ENCODE data around the gene PSMB8. TPM values are rescaled to one million over a fixed set of nuclear protein-coding genes. Genes with fewer than 3 reads are reported as not detected.

Gene PSMB8
- polyA plus RNA-seq, 1 experiment: 62.0 TPM

DNA sequence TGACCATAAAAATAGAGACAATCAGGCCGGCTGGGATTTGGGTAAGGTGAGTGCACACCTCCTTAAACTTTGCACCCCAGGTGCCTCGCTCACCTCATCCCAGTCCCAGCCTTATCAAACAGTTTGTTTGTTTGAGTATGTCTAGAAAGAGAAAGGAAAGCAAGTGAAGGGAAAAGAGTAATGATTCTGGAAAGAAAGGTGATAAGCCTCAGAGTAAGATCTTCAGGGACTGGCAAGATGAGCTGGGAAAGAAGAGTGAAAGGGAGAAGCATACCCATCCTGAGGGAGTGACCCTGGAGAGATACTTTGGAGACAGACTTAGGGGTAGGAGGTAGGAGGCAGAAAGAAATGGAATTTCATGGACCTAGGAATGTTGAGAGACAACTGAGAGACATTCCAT lies 7.0 kb downstream of the PSMB8 start:
- CTCF ChIA-PET: interaction anchor here (3.8 to 6.8 kb wide), 2 partner anchors 18 to 33 kb away, joined by 99 to 271 read pairs; partner anchors contain the start of genes PSMB9 and TAP1

DNA sequence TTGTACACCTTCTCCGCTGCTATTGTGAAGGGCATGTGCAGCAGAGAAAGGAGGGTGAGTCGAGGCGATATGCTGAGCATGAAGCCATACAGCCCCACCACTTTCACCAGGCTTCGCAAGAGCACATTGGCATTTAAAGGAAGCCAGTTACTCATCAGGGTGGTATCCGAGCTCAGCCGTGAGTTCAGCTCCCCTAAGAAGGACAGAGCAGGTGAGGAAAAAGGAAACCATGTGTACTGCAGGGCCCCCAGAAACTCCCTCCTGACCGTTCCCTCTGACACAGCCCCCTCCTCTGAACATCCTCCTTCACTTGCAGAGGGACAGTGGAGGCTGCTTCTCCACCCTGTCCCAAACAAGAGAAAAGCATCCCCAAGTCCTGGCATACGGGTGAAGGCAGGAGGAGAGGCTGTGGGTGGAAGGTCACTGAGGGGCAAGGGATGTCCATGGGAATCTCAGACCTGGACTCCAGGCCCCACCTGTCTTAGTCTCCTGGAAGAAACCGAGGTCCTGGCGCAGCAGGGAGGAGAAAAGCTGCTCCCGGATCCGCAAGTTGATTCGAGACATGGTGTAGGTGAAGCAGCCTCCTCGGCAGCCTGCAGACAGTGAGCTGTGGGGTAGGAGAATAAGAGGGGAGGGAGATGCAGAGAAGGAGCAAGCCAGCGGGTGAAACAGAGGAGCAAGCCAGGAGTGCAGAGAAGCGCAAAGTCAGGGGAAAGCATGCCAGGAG lies 8.5 kb downstream of the PSMB8 start:
- Histone ChIP-seq H3K4me3 (ENCODE audit: low read depth, low read length) (no peak overlapping the region), H3K9me3 (ENCODE audit: control insufficient read depth, insufficient read depth, low read length) (no peaks in the 10 kb centered on the region; the same call in 1 of the 2 replicates), H3K27me3 (ENCODE audit: control insufficient read depth, insufficient read depth, low read length) (no peaks in the 10 kb centered on the region), H3K27ac (ENCODE audit: low read depth, low read length) (no peak overlapping the region)
- ChIA-PET CTCF (interaction anchor here (0.6 kb wide), 1 partner anchor 24 kb away, joined by 3 read pairs; no protein-coding TSS in a partner anchor), POLR2A (no interaction called here)
- DNase-seq (ENCODE audit: low read depth, low spot score): no peak
- TF ChIP-seq, protein P1, sequence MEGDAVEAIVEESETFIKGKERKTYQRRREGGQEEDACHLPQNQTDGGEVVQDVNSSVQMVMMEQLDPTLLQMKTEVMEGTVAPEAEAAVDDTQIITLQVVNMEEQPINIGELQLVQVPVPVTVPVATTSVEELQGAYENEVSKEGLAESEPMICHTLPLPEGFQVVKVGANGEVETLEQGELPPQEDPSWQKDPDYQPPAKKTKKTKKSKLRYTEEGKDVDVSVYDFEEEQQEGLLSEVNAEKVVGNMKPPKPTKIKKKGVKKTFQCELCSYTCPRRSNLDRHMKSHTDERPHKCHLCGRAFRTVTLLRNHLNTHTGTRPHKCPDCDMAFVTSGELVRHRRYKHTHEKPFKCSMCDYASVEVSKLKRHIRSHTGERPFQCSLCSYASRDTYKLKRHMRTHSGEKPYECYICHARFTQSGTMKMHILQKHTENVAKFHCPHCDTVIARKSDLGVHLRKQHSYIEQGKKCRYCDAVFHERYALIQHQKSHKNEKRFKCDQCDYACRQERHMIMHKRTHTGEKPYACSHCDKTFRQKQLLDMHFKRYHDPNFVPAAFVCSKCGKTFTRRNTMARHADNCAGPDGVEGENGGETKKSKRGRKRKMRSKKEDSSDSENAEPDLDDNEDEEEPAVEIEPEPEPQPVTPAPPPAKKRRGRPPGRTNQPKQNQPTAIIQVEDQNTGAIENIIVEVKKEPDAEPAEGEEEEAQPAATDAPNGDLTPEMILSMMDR (IDR thresholded peaks at IDR 0.05; ENCODE audit: low read depth, low read length): no peak

More for the DNA sequence above, 7.0 kb downstream of the PSMB8 start:
- no peaks in the 10 kb centered on the region; the same call in 1 of the 2 replicates for H3K9me3 ChIP-seq (ENCODE audit: control insufficient read depth, insufficient read depth, low read length)
- no peak for DNase-seq (ENCODE audit: low read depth, low spot score)
- H3K27me3 ChIP-seq (ENCODE audit: control insufficient read depth, insufficient read depth, low read length): no peaks in the 10 kb centered on the region
- TF ChIP-seq, protein P1 (IDR thresholded peaks at IDR 0.05; ENCODE audit: low read depth, low read length): no peak
- H3K27ac ChIP-seq (ENCODE audit: low read depth, low read length): no peak overlapping the region
- POLR2A ChIA-PET: no interaction called here
- no peak overlapping the region for H3K4me3 ChIP-seq (ENCODE audit: low read depth, low read length)

DNA sequence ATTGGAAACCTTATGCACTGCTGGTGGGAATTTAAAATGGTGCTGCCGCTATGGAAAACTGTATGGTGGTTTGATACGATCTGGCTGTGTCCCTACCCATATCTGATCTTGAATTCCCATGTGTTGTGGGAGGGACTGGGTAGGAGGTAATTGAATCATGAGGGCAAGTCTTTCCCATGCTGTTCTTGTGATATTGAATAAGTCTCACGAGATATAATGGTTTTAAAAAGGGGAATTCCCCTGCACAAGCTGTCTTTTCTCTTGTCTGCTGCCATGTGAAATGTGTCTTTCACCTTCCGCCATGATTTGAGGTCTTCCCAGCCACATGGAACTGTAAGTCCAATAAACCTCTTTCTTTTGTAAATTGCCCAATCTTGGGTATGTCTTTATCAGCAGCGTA lies 10.2 kb downstream of the PSMB8 start:
- ChIA-PET POLR2A (no interaction called here), CTCF (interaction anchor here (1.9 kb wide), 1 partner anchor 34 kb away, joined by 8 read pairs; no protein-coding TSS in a partner anchor)
- H3K27me3 ChIP-seq (ENCODE audit: control insufficient read depth, insufficient read depth, low read length): no peaks in the 10 kb centered on the region
- H3K9me3 ChIP-seq (ENCODE audit: control insufficient read depth, insufficient read depth, low read length): no peaks in the 10 kb centered on the region; the same call in 1 of the 2 replicates
- H3K27ac ChIP-seq (ENCODE audit: low read depth, low read length): no peak overlapping the region
- no peak for DNase-seq (ENCODE audit: low read depth, low spot score)
- TF ChIP-seq, protein P1 (IDR thresholded peaks at IDR 0.05; ENCODE audit: low read depth, low read length): no peak
- H3K4me3 ChIP-seq (ENCODE audit: low read depth, low read length): no peak overlapping the region

DNA sequence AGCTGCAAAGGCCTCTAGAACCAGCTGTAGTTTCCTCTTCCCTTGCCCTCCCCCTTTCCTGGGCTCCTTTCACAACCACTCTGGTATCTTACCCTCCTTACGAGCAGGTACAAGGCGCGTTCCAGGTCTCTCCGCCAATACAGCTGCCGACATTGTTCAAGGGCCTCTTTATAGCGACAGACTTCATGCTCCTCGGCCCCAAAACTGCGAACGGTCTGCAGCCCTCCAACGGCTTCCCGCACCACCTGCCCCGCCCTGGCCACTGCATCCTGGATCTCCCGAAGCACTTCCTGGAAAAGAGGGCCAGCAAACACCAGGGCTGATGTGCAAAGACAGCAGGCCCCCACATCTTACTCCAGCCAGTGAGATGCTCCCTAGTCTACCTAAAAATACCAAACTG lies 11.3 kb downstream of the PSMB8 start:
- Histone ChIP-seq H3K27me3 (ENCODE audit: control insufficient read depth, insufficient read depth, low read length) (no peaks in the 10 kb centered on the region), H3K9me3 (ENCODE audit: control insufficient read depth, insufficient read depth, low read length) (no peaks in the 10 kb centered on the region), H3K4me3 (ENCODE audit: low read depth, low read length) (no peak overlapping the region), H3K27ac (ENCODE audit: low read depth, low read length) (no peak overlapping the region)
- CTCF ChIA-PET: interaction anchor here (0.7 to 1.9 kb wide), 2 partner anchors 21 to 35 kb away, joined by 3 to 8 read pairs; partner anchors contain the start of gene TAP1
- TF ChIP-seq, protein P1 (IDR thresholded peaks at IDR 0.05; ENCODE audit: low read depth, low read length): no peak
- POLR2A ChIA-PET: no interaction called here
- DNase-seq (ENCODE audit: low read depth, low spot score): no peak

DNA sequence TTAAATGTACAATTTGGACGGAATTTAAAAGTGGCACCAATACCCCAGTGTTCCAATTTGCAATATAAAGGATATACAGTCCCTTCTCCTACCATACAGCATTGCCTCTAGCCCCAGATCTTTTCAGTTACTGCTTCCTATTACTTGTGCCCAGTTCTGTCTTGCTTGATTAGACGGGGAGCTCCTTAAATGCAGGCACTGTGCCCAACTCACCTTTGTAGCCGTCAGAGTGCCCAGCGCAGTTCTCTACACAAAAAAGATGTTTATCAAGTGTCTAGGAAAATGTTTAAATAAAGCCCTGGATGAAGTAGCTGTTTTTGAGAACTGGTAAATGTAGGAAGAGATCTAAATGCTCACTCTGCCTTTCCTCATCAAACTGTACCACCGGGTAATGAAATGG lies 12.9 kb downstream of the PSMB8 start:
- H3K27me3 ChIP-seq (ENCODE audit: control insufficient read depth, insufficient read depth, low read length): no peaks in the 10 kb centered on the region
- DNase-seq (ENCODE audit: low read depth, low spot score): no peak
- no peaks in the 10 kb centered on the region for H3K9me3 ChIP-seq (ENCODE audit: control insufficient read depth, insufficient read depth, low read length)
- POLR2A ChIA-PET: no interaction called here
- no peak overlapping the region for H3K27ac ChIP-seq (ENCODE audit: low read depth, low read length)
- CTCF ChIA-PET: interaction anchor here (1.4 to 1.5 kb wide), 2 partner anchors 31 to 37 kb away, joined by 7 to 9 read pairs; no protein-coding TSS in a partner anchor
- no peak overlapping the region for H3K4me3 ChIP-seq (ENCODE audit: low read depth, low read length)
- TF ChIP-seq, protein P1 (IDR thresholded peaks at IDR 0.05; ENCODE audit: low read depth, low read length): no peak
